DOHH2 (cell line): Measurements from ENCODE around the gene P2RY6.
"Not testable (repeated sequence)": the region's sequence is repeated elsewhere in the genome, so short reads cannot be mapped to it uniquely, and the experiment has no call there.

Experiments used
- H3F3A ChIP-seq: fragments of 200-600 bp; sonication (generic), shearing (Covaris generic); 2 replicates; pipeline ENCODE4 v1.6.0; 2016; ENCODE audit warnings: antibody characterized with exemption, mild to moderate bottlenecking; ENCODE audit not compliant: control insufficient read depth, insufficient read depth
- H3K27ac ChIP-seq: fragments of 200-600 bp; sonication (generic); 2 replicates; pipeline ENCODE4 v1.5.1; 2014; ENCODE audit warnings: low read depth, mild to moderate bottlenecking, low read length, moderate library complexity
- H3K27me3 ChIP-seq: fragments of 200-600 bp; sonication (generic); 2 replicates; pipeline ENCODE4 v1.6.1; 2014; ENCODE audit warnings: mild to moderate bottlenecking, low read length, mixed read lengths; ENCODE audit not compliant: control insufficient read depth
- H3K36me3 ChIP-seq: fragments of 200-600 bp; sonication (generic); 2 replicates; pipeline ENCODE4 v1.6.1; 2014; ENCODE audit warnings: mild to moderate bottlenecking, low read length, moderate library complexity, mixed read lengths; ENCODE audit not compliant: control insufficient read depth
- H3K4me1 ChIP-seq: fragments of 200-600 bp; sonication (generic); 2 replicates; pipeline ENCODE4 v1.6.1; 2014; ENCODE audit warnings: mild to moderate bottlenecking, low read length, mixed read lengths; ENCODE audit not compliant: control insufficient read depth
- H3K4me2 ChIP-seq: fragments of 200-600 bp; sonication (generic); 2 replicates; pipeline ENCODE4 v1.6.0; 2014; ENCODE audit warnings: mild to moderate bottlenecking, low read length, moderate library complexity
- H3K4me3 ChIP-seq: fragments of 200-600 bp; sonication (generic); 2 replicates; pipeline ENCODE4 v1.5.1; 2014; ENCODE audit warnings: mild to moderate bottlenecking, low read length, mixed read lengths
- H3K79me2 ChIP-seq: fragments of 200-600 bp; sonication (generic); 2 replicates; pipeline ENCODE4 v1.6.1; 2014; ENCODE audit warnings: mild to moderate bottlenecking, low read length, mixed read lengths; ENCODE audit not compliant: control insufficient read depth
- H3K9me2 ChIP-seq: fragments of 200-600 bp; sonication (generic); replicated peaks from 2 replicates; pipeline ENCODE4 v1.6.1; 2014; ENCODE audit warnings: mild to moderate bottlenecking, low read length, mixed read lengths; ENCODE audit not compliant: control insufficient read depth
- H3K9me3 ChIP-seq: fragments of 200-600 bp; sonication (generic); 2 replicates; pipeline ENCODE4 v1.6.1; 2014; ENCODE audit warnings: antibody characterized with exemption, low read length, mixed read lengths; ENCODE audit not compliant: control insufficient read depth, insufficient read depth
- H4K20me1 ChIP-seq: fragments of 200-600 bp; sonication (generic); 2 replicates; pipeline ENCODE4 v1.6.0; 2014; ENCODE audit warnings: low read depth, mild to moderate bottlenecking, antibody characterized with exemption, low read length, moderate library complexity; ENCODE audit not compliant: control insufficient read depth, insufficient read depth
- CTCF ChIP-seq: fragments of 200-600 bp; sonication (generic); IDR thresholded peaks from one replicate; pipeline ENCODE4 v1.5.1; 2014; ENCODE audit warnings: antibody characterized with exemption, mild to moderate bottlenecking, low read depth, low read length; ENCODE audit not compliant: poor library complexity, severe bottlenecking
- EZH2phosphoT487 ChIP-seq: fragments of 200-600 bp; sonication (generic); IDR thresholded peaks from 2 replicates; pipeline ENCODE4 v1.6.1; 2017; ENCODE audit warnings: borderline replicate concordance, mild to moderate bottlenecking, antibody characterized with exemption, low read length, moderate library complexity, mixed read lengths

P2RY6 gene

DNA sequence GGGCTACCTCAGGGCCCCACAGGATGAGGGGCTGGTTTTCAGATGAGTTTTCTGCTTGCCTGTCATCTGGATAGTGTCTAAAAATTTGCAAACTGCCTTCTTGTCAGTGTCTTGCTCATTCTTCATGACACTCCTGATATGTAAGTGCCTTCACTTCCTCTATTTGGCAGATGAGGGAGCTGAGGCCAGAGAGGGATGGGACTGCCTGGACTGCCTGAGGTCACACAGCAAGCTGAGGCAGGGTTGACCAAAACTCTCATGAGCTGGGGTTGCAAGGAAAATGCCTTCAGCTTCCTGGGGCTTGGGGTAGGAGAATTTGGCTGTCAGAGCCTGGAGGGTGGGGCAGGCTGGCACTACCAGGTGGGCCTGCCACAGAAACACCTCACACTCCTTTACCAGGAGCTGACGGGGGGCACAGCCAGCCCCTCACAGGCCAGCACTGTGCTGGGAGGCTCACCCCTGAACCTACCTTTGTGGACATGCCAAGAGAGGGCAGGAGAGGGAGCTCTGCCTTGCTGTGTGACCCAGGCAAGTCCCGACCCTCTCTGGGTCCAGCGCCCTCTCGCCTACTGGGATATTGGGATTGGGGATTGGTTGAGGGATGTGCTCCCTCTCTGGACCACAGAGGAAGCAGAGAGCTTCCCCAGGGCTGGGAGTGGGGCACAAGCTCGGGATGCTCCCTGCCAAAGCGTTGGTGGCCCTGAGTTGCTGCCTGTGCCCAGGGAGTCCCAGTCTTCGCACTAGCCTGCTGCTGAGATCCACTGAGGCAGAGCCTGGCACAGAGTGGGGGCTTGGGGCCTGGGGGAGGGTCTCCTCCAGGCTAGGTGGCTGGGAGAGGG is 1.9 kb upstream of the P2RY6 start:
- no peak overlapping the region for H3K4me3 ChIP-seq
- no peaks in the 10 kb centered on the region for H3K9me2 ChIP-seq
- no peaks in the 10 kb centered on the region for H3K9me3 ChIP-seq
- no peak overlapping the region for H3K4me2 ChIP-seq
- TF ChIP-seq CTCF = no peak
- no peak for TF ChIP-seq EZH2phosphoT487
- H3K27me3 ChIP-seq = peaks cover 61% of the 10 kb centered on the region
- no peaks in the 10 kb centered on the region for H3K36me3 ChIP-seq
- H4K20me1 ChIP-seq = no peaks in the 10 kb centered on the region; the same call in 1 of the 2 replicates
- H3K27ac ChIP-seq = no peak overlapping the region
- no peaks in the 10 kb centered on the region for H3F3A ChIP-seq
- no peaks in the 10 kb centered on the region for H3K79me2 ChIP-seq
- H3K4me1 ChIP-seq = peaks cover 7% of the 10 kb centered on the region; the same call in 1 of the 2 replicates

DNA sequence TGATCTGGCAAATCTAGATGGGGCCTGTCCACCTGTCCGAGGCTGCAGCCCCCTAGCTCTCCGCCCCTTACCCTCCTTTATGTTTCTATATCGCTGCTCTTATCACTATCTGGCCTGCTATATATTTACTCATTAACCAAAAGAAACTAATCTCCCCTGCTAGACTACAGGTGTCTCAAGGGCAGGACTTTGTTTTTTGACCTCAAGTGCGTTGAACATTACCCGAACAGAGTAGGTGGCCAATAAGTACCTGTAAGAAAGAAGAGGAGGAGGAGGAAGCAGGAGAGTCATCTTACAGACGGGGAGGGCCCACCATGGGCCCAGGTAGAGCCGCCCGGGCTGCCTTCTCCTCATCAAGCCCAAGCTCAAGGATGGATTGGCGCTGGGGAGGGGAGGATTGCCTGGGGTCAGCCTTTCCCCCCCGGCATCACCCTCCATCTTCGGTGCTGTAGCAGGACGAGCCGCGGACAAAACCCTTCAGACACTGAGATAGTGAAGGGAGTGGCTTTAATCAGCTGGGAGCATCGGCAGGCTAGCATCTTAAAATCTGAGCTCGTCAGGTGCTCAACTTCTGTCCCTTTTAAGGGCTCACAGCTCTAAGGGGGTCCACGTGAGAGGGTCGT is 1.2 kb upstream of the P2RY6 start:
- no peaks in the 10 kb centered on the region; the same call in 1 of the 2 replicates for H4K20me1 ChIP-seq
- no peaks in the 10 kb centered on the region for H3K9me2 ChIP-seq
- no peaks in the 10 kb centered on the region for H3K79me2 ChIP-seq
- H3K4me1 ChIP-seq = peaks cover 7% of the 10 kb centered on the region; the same call in 1 of the 2 replicates
- H3K27ac ChIP-seq = no peak overlapping the region
- H3K4me3 ChIP-seq = no peak overlapping the region
- TF ChIP-seq CTCF (no peak), EZH2phosphoT487 (no peak)
- no peaks in the 10 kb centered on the region for H3F3A ChIP-seq
- no peaks in the 10 kb centered on the region for H3K9me3 ChIP-seq
- H3K27me3 ChIP-seq = peaks cover 64% of the 10 kb centered on the region
- H3K4me2 ChIP-seq = no peak overlapping the region
- no peaks in the 10 kb centered on the region for H3K36me3 ChIP-seq

- H3K27ac ChIP-seq, H3F3A ChIP-seq, H3K4me1 ChIP-seq, H3K4me2 ChIP-seq, H3K9me3 ChIP-seq, H4K20me1 ChIP-seq, H3K4me3 ChIP-seq, H3K79me2 ChIP-seq, H3K9me2 ChIP-seq, H3K36me3 ChIP-seq: not testable (repeated sequence)
- peaks cover 64% of the 10 kb centered on the region for H3K27me3 ChIP-seq
Measured at GRCh38 chr11:73271478-73271865, 666 bp upstream of the P2RY6 start.

DNA sequence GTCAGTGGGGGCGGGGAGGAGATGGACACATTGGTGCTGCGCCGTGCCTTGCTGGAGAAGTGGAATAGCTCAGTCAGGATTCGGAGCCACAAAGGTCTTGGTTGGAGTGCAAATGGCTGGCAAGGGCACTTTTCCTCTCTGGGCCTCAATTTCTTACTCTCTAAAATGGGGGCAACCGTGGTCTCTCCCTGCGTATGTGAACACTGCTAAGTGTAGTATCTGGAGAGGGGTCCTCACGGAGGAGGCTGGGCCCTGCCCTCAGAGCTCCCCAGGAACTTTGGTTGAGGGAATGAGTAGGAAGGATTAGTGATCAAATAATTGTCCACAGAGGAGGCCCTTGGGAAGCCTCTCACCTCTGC is 521 bp downstream of the P2RY6 start:
- Histone ChIP-seq H3K9me2 (no peaks in the 10 kb centered on the region), H3K4me3 (no peak overlapping the region), H3K27me3 (peaks cover 54% of the 10 kb centered on the region), H3K79me2 (no peaks in the 10 kb centered on the region), H3K4me2 (no peak overlapping the region), H3K27ac (no peak overlapping the region), H3K4me1 (peaks cover 7% of the 10 kb centered on the region; the same call in 1 of the 2 replicates), H3K36me3 (no peaks in the 10 kb centered on the region), H3K9me3 (no peaks in the 10 kb centered on the region), H4K20me1 (no peaks in the 10 kb centered on the region; the same call in 1 of the 2 replicates), H3F3A (no peaks in the 10 kb centered on the region)
- TF ChIP-seq CTCF = no peak
- no peak for TF ChIP-seq EZH2phosphoT487
